ENCODE measurements around the gene ANKRD13A.

- TF ChIP-seq CTCF (IDR thresholded peaks at IDR 0.05 in 2 of 3, conservative IDR thresholded peaks at IDR 0.05 in 1 of 3; ENCODE audit: borderline replicate concordance in 1 of 3, insufficient read depth in 1 of 3, low read depth in 2 of 3, low read length in 2 of 3): no peak
- no peak for TF ChIP-seq CEBPB (IDR thresholded peaks at IDR 0.05; ENCODE audit: low read depth)
- TF ChIP-seq JUND (IDR thresholded peaks at IDR 0.05): no peak
- no peak for TF ChIP-seq EZH2 (IDR thresholded peaks at IDR 0.05)
Measured at GRCh38 chr12:110075880-110076279, 76.7 kb downstream of the ANKRD13A start.
